C1 segment of cervical spinal cord (tissue), 14 donors: ENCODE measurements around the gene FAM240B.

Experiments
- DNase-seq, 14 donors: peaks; one replicate each; lab custom pipeline; 2025; lab: John Stamatoyannopoulos, UW

The FAM240B gene

GRCh38 chr9:38700695-38701094 lies 19.2 kb downstream of the FAM240B start:
- DNase-seq, result no peak

- DNase-seq, result no peak
Measured at GRCh38 chr9:38699337-38699736, 20.6 kb downstream of the FAM240B start.

GRCh38 chr9:38697776-38698300 lies 22.1 kb downstream of the FAM240B start:
- DNase-seq, result no peak

- DNase-seq, result no peak
Measured at GRCh38 chr9:38696999-38697398, 22.9 kb downstream of the FAM240B start.

- DNase-seq, result peak in 9 of 14 donors; percentile 30 to 65 (median 43)
Measured at GRCh38 chr9:38694676-38695075, 25.3 kb downstream of the FAM240B start.

- no peak for DNase-seq
Measured at GRCh38 chr9:38692707-38693106, 27.2 kb downstream of the FAM240B start.

- DNase-seq, result no peak
Measured at GRCh38 chr9:38690574-38690973, 29.4 kb downstream of the FAM240B start.

GRCh38 chr9:38689678-38690077 lies 30.3 kb downstream of the FAM240B start:
- DNase-seq, result peak in 8 of 14 donors; percentile 12 to 54 (median 40)

- DNase-seq, result no peak
Measured at GRCh38 chr9:38687992-38688391, 31.9 kb downstream of the FAM240B start.

GRCh38 chr9:38687389-38687842 lies 32.5 kb downstream of the FAM240B start:
- peak in 7 of 14 donors; percentile 28 to 55 (median 46) for DNase-seq

GRCh38 chr9:38686933-38687332 lies 33.0 kb downstream of the FAM240B start:
- no peak for DNase-seq

- peak in 9 of 14 donors; percentile 21 to 47 (median 36) for DNase-seq
Measured at GRCh38 chr9:38685535-38685934, 34.4 kb downstream of the FAM240B start.

- no peak for DNase-seq
Measured at GRCh38 chr9:38683336-38683735, 36.6 kb downstream of the FAM240B start.

- DNase-seq, result no peak
Measured at GRCh38 chr9:38682713-38683112, 37.2 kb downstream of the FAM240B start.

GRCh38 chr9:38681747-38682227 lies 38.1 kb downstream of the FAM240B start:
- DNase-seq, result no peak

GRCh38 chr9:38680837-38681445 lies 39.0 kb downstream of the FAM240B start:
- no peak for DNase-seq

- DNase-seq, result no peak
Measured at GRCh38 chr9:38677660-38678303, 42.2 kb downstream of the FAM240B start.

- DNase-seq, result no peak
Measured at GRCh38 chr9:38675831-38676230, 44.1 kb downstream of the FAM240B start.

GRCh38 chr9:38675211-38675610 lies 44.7 kb downstream of the FAM240B start:
- DNase-seq, result no peak

- DNase-seq, result no peak
Measured at GRCh38 chr9:38673399-38674193, 46.3 kb downstream of the FAM240B start.

- DNase-seq, result no peak
Measured at GRCh38 chr9:38671748-38672147, 48.2 kb downstream of the FAM240B start.

- no peak for DNase-seq
Measured at GRCh38 chr9:38671372-38671731, 48.6 kb downstream of the FAM240B start.
